Camera-type eye (tissue), 1 donor: ENCODE measurements around the gene PCBP2. TPM values are rescaled to one million over a fixed set of nuclear protein-coding genes. Genes with fewer than 3 reads are reported as not detected.

Experiments used
- total RNA-seq: library from RNA; depleted of rRNA; stranded (reverse); fragments of >200 nt; gene quantifications from one replicate; pipeline ENCODE4 v1.2.3, GENCODE V29; 2014

Gene PCBP2
- 469 TPM for total RNA-seq

DNA sequence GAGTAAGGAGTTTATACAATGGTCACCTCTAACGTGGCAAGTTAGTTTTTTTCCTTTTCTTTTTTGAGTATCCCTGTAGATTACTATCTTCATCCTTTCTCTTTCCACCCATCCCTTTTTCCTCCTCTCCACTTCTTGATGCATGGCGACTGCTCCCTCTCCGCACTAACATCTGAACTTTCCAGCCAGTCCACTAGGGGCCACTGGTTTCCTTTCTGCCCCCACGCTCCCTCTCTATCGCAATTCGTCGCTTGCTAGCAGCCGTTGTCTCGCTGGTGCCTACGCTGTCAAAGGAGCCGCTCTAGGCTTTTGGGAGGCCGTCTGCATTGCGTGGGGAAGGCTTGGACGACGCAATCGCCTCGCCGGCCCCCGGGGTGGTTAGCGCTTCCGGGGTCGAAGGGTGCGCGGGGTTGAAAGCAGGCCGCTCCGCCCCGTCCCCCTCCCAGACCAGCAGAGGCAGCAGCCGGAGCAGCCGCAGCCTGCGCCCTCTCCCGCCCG, at the start of gene PCBP2:
TSS of gene PCBP2 (plus strand) at position 442 of the 498 bp plus-strand sequence. CDS start 2,699 bp downstream, outside the sequence.

DNA sequence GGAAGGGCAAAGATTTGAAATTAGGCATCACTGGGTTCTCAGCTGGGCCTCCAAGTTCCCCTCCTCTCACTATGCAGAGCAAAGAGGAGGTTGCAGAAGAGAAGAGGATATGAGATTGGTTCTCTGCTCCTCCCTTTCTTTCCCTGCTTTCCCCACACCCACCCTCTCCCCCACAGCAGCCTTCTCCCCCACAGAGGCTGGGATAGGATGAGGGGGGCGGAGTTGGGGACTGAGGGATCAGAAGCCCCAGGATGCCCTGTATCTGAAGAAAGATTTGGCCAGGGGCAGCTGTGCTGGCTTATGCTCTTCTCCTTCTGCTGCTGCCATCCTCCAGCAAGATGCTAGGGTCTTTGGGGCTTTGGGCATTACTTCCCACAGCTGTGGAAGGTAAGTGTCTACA, 28.3 kb upstream of the PCBP2 start, which contains the start of gene AMHR2:
TSS of gene AMHR2 (plus strand) at position 259 of the 400 bp plus-strand sequence. CDS start at position 339, 80 bp downstream.

DNA sequence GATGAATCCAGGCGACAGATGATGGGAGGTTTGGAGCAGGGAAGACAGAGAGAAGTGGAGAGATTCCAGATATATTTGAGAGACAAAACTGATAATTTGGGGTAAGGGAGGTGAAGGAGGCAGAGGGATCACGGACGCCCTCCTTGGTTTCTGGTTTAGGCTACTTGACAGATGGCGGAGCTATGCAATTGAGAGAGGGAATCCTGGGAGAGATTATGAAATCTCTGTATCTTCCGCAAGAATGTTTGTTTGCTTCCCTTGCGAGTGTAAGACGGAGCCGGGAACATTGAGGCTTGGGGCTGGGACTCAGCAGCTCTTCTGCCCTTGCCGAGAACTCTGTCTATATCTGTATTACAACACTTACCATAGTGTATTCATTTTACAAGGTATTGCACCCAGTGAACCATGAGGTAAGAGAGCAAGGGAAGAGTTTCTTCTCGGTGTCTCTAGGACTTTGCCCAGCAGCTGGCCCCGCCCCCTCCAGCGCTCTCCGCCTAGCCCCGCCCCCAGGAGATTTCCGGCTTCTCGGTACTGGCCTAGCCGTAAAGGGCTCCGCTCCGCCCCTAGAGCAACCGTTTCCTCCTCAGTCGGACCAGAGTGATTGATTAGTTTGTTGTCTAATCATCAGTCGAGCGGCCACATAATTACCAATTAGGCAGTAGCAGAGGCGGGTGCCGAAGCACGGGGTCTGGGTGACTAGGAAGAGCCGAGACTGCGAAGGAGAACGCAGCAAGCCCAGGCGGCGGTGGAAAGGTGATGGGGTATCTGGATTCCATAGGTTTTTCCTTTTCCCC, 10.7 kb upstream of the PCBP2 start, which contains the start of gene PRR13:
TSS of gene PRR13 (plus strand) at position 695 of the 794 bp plus-strand sequence. CDS start 981 bp downstream, outside the sequence.

DNA sequence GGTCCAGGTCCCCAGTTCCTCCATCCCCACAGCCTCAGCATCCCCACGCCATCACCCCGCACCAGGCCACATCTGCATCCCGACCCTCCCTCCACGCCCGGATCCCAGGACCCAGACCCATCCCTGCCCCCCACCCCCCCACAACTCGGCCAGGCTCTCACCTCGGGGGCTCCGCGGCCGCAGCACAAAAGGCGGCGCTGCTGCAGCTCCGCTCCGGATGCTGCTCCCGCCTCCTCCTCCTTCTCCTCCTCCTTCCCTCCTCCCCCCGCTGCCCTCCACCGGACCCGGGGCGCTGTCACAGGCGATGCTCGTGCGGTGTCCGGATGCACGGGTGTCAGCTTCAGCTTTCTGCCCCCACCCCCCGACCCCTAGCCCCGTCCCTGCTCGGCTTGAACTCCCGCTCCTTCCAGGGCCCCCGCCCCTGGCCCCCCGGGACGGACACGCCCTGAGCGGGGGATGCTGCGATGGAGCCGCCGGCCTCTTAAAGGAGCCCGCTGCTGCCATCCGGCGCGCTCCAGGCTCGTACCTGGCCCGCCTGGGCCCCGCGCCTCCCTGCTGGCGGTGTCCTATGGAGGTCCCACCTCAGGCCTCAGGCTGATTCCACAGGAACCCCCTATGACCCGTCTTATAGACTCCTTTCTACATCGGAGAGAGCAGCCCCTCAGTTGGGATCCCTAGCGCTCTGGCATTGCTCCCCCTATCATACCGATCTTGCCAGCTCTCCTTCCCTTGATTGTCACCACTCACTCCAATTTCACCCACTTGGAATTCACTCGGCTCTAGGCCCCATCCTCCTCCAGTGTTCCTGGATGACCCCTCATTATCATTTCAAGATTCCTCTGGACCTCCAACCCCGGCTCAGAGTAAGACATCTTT, 47.6 kb downstream of the PCBP2 start, which contains the start of gene MAP3K12:
TSS of gene MAP3K12 (minus strand) at position 193 of the 876 bp plus-strand sequence. CDS start 12,067 bp downstream, outside the sequence.

DNA sequence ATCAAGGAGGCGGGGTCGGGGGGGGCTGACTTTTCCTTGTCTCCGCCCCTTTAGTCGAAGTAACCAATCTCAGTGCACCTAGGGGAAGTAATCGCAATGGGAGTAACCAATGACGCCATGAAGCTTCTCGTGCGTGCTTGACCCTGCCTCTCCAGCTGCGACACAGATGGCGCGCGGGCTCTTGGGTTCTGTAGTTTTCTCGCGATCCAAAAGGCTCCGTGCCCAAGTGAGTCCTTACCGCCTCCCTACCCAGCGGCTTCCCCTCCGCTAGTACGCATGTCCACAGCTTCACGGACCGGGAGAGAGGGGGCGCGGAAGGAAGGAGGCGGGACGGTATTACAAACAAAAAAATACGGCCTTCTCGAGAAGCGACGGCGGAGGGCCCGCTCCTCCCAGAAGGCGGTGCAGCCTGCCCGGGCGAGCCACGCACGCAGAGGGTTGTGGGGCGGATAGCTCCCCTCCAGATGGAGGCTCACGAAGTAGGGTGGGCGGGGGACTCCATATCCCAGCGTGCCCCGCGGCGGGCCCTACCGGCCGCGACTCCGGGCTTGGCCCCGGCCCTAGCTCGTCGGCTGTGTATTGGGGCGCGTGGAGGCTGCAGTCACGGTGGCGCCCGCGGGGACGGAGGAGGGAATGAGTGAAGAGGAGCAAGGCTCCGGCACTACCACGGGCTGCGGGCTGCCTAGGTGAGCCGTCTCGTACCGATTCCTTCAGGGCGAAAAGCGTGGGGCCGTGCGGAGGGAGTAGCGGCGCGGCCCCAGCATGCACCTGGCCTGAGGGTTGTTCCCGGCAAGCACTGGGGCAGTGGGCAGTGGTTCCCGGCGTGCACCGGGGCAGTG, 49.1 kb downstream of the PCBP2 start, which contains the start of gene TARBP2:
TSS of gene TARBP2 (plus strand) at position 508 of the 839 bp plus-strand sequence. CDS start at position 634, 126 bp downstream.

DNA sequence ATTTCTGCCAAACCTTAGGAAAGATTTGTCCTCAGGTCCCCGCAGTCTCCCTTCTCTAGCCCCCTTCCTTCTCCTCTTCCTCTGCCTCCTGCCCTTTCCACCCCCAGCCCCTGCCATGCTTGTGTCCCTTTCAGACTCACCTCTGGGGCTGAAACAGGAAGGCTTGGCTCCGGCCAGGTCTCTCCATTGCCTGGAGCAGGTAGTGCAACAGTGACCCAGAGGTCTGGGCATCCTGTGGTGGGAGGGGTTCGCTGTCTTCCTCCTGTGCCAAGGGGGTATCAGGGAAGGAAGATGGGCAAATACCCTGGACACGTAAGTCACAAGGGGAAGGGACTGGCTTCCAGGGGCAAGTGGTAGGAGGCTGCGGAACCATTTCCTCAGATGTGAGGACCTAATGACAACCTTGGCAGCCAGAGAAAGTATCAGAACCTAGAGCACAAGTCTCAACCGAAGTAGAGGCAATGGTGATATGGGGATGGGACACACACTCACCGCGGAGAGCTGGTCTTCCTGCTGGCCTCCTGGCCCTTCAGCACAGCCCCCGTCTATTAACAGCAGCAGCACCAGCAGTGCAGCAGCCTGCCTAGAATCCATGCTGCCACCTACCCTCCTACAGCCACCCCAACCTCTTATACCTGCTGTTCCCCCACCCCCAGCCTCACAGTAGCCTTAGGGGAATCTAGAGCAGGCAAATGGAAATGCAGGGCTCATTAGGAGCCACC, 55.1 kb downstream of the PCBP2 start, which contains the start of gene NPFF:
TSS of gene NPFF (minus strand) at position 604 of the 722 bp plus-strand sequence. CDS start at position 594, 10 bp downstream.

Other genes starting within 250 kb of the PCBP2 start
- gene ITGB7, start 244.9 kb upstream of the PCBP2 start, total RNA-seq: 2.9 TPM
- gene RARG, start 219.9 kb upstream of the PCBP2 start, total RNA-seq: 50.7 TPM
- 6.7 TPM for gene ESPL1, start 183.8 kb upstream of the PCBP2 start, total RNA-seq
- 295 TPM for gene PFDN5, start 156.6 kb upstream of the PCBP2 start, total RNA-seq
- gene MYG1, start 152.4 kb upstream of the PCBP2 start, total RNA-seq: 36.4 TPM
- gene AAAS, start 130.5 kb upstream of the PCBP2 start, total RNA-seq: 59.4 TPM
- not detected for gene SP7, start 115.7 kb upstream of the PCBP2 start, total RNA-seq
- gene SP1, start 71.9 kb upstream of the PCBP2 start, total RNA-seq: 70.4 TPM
- gene AMHR2, start 28.2 kb upstream of the PCBP2 start, total RNA-seq: 0.71 TPM
- 13.7 TPM for gene PRR13, start 10.4 kb upstream of the PCBP2 start, total RNA-seq
- gene MAP3K12, start 47.4 kb downstream of the PCBP2 start, total RNA-seq: 34.0 TPM
- 28.6 TPM for gene TARBP2, start 49.2 kb downstream of the PCBP2 start, total RNA-seq
- not detected for gene NPFF, start 55.4 kb downstream of the PCBP2 start, total RNA-seq
- 26.3 TPM for gene ATF7, start 174.3 kb downstream of the PCBP2 start, total RNA-seq
- 112 TPM for gene ATP5MC2, start 224.0 kb downstream of the PCBP2 start, total RNA-seq